K562 (cell line): ENCODE results near the gene ZFP62. TPM values are rescaled to one million over a fixed set of nuclear protein-coding genes. Genes with fewer than 3 reads are reported as not detected.
A peak's percentile ranks its signal among the peaks of the same experiment; 100 is the strongest.

Experiments used
- AFF4 ChIP-seq: sonication (generic); formaldehyde crosslinking; IDR thresholded peaks from 2 replicates; pipeline ENCODE4 v1.8.0; 2023; ENCODE audit warnings: mild to moderate bottlenecking, missing genetic modification reagents
- FOXP1 ChIP-seq: sonication (generic); formaldehyde crosslinking; IDR thresholded peaks from 2 replicates; pipeline ENCODE4 v1.8.0; 2022; ENCODE audit warnings: mild to moderate bottlenecking, missing genetic modification reagents
- MTA3 ChIP-seq: fragments of 450-650 bp; formaldehyde crosslinking; IDR thresholded peaks from 2 replicates; pipeline ENCODE4 v1.6.1; 2017; ENCODE audit warnings: mild to moderate bottlenecking, borderline replicate concordance
- NR4A1 ChIP-seq, 2 experiments: fragments of 250-450 bp in 1 of 2; fragments of 450-650 bp in 1 of 2; sonication (Bioruptor Pico) in 1 of 2; IDR thresholded peaks; 2 replicates each; pipeline versions ENCODE4 v1.4.0 to v1.6.1; 2016 to 2020; ENCODE audit warnings: mild to moderate bottlenecking in 2 of 2, missing compliant biosample characterization in 1 of 2, missing genetic modification characterization in 1 of 2, moderate library complexity in 1 of 2
- SRSF9 ChIP-seq: fragments of 200-400 bp; formaldehyde crosslinking; IDR thresholded peaks from 2 replicates; pipeline ENCODE4 v1.6.1; 2017; ENCODE audit warnings: low read depth, low read length, borderline replicate concordance
- ZNF232 ChIP-seq: sonication (generic); formaldehyde crosslinking; IDR thresholded peaks from 2 replicates; pipeline ENCODE4 v1.8.0; 2022; ENCODE audit warnings: mild to moderate bottlenecking, missing genetic modification reagents
- ZNF717 ChIP-seq: fragments of 250-450 bp; sonication (Bioruptor Pico); IDR thresholded peaks from 2 replicates; pipeline ENCODE4 v1.5.0; 2021
- polyA plus RNA-seq, 8 experiments: library from polyadenylated mRNA; depleted of rRNA in 4 of 8; stranded (reverse) in 5 of 8; unstranded in 3 of 8; fragments of >200 nt; fragmentation: Nextera tagmentation in 2 of 8; fragmentation: Illumina TruSeq in 1 of 8; extraction: Ambion mirVana in 2 of 8; extraction: Trizol in 1 of 8; gene quantifications; 2 replicates each; pipeline versions ENCODE4 v1.2.1 to v1.2.3, GENCODE V29; 2011 to 2014; ENCODE audit warnings: inconsistent platforms in 1 of 8, missing spikeins in 1 of 8
- total RNA-seq, 7 experiments: library from RNA; depleted of rRNA in 6 of 7; stranded (reverse); fragments of >200 nt in 6 of 7; fragmentation: Illumina TruSeq in 2 of 7; extraction: Trizol in 2 of 7; gene quantifications; 2 replicates each; pipeline versions ENCODE4 v1.2.1 to v1.2.3, GENCODE V29; 2011 to 2021; ENCODE audit warnings: low replicate concordance in 1 of 7
- TF ChIP-seq, protein P1 (sequence below): fragments of 250-450 bp; sonication (Bioruptor Pico); IDR thresholded peaks from 2 replicates; pipeline ENCODE4 v1.8.0; 2021; ENCODE audit warnings: mild to moderate bottlenecking, moderate library complexity
- TF ChIP-seq, protein P2 (sequence below): sonication (generic); formaldehyde crosslinking; IDR thresholded peaks from 2 replicates; pipeline ENCODE4 v1.8.0; 2022; ENCODE audit warnings: mild to moderate bottlenecking, missing genetic modification reagents
- TF ChIP-seq, protein P3 (sequence below): sonication (generic); formaldehyde crosslinking; IDR thresholded peaks from 2 replicates; pipeline ENCODE4 v1.8.0; 2023; ENCODE audit warnings: missing genetic modification reagents, mild to moderate bottlenecking, borderline replicate concordance

The ZFP62 gene
- total and polyA plus RNA-seq, 9 of the 15 experiments (the other 6 are each of a cell fraction or from before 2014, with no cell fraction given): 12.2 to 37.5 (median 25.0) TPM

GRCh38 chr5:180802325-180803180 is 58.5 kb downstream of the ZFP62 start, which contains the start of gene MGAT1 (continued):
- no peak for TF ChIP-seq SRSF9
- no peak for TF ChIP-seq ZNF232 (CRISPR knock-in tag)
- TF ChIP-seq AFF4 (CRISPR knock-in tag): no peak
- TF ChIP-seq NR4A1 (CRISPR knock-in tag; IDR thresholded peaks at IDR 0.05): 0 out of 2 replicates have a peak, but pooled peaks have one; percentile 31
- TF ChIP-seq NR4A1 (tag; IDR thresholded peaks at IDR 0.05): no peak
- TF ChIP-seq, protein P1, sequence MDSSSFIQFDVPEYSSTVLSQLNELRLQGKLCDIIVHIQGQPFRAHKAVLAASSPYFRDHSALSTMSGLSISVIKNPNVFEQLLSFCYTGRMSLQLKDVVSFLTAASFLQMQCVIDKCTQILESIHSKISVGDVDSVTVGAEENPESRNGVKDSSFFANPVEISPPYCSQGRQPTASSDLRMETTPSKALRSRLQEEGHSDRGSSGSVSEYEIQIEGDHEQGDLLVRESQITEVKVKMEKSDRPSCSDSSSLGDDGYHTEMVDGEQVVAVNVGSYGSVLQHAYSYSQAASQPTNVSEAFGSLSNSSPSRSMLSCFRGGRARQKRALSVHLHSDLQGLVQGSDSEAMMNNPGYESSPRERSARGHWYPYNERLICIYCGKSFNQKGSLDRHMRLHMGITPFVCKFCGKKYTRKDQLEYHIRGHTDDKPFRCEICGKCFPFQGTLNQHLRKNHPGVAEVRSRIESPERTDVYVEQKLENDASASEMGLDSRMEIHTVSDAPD: no peak
- TF ChIP-seq MTA3: peak; percentile 62; the same call in 1 of the 2 replicates
- no peak for TF ChIP-seq ZNF717 (CRISPR knock-in tag)
- TF ChIP-seq, protein P2, sequence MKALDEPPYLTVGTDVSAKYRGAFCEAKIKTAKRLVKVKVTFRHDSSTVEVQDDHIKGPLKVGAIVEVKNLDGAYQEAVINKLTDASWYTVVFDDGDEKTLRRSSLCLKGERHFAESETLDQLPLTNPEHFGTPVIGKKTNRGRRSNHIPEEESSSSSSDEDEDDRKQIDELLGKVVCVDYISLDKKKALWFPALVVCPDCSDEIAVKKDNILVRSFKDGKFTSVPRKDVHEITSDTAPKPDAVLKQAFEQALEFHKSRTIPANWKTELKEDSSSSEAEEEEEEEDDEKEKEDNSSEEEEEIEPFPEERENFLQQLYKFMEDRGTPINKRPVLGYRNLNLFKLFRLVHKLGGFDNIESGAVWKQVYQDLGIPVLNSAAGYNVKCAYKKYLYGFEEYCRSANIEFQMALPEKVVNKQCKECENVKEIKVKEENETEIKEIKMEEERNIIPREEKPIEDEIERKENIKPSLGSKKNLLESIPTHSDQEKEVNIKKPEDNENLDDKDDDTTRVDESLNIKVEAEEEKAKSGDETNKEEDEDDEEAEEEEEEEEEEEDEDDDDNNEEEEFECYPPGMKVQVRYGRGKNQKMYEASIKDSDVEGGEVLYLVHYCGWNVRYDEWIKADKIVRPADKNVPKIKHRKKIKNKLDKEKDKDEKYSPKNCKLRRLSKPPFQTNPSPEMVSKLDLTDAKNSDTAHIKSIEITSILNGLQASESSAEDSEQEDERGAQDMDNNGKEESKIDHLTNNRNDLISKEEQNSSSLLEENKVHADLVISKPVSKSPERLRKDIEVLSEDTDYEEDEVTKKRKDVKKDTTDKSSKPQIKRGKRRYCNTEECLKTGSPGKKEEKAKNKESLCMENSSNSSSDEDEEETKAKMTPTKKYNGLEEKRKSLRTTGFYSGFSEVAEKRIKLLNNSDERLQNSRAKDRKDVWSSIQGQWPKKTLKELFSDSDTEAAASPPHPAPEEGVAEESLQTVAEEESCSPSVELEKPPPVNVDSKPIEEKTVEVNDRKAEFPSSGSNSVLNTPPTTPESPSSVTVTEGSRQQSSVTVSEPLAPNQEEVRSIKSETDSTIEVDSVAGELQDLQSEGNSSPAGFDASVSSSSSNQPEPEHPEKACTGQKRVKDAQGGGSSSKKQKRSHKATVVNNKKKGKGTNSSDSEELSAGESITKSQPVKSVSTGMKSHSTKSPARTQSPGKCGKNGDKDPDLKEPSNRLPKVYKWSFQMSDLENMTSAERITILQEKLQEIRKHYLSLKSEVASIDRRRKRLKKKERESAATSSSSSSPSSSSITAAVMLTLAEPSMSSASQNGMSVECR: peak; percentile 96
- TF ChIP-seq FOXP1 (CRISPR knock-in tag): no peak; the same call in 1 of the 2 replicates
- TF ChIP-seq, protein P3, sequence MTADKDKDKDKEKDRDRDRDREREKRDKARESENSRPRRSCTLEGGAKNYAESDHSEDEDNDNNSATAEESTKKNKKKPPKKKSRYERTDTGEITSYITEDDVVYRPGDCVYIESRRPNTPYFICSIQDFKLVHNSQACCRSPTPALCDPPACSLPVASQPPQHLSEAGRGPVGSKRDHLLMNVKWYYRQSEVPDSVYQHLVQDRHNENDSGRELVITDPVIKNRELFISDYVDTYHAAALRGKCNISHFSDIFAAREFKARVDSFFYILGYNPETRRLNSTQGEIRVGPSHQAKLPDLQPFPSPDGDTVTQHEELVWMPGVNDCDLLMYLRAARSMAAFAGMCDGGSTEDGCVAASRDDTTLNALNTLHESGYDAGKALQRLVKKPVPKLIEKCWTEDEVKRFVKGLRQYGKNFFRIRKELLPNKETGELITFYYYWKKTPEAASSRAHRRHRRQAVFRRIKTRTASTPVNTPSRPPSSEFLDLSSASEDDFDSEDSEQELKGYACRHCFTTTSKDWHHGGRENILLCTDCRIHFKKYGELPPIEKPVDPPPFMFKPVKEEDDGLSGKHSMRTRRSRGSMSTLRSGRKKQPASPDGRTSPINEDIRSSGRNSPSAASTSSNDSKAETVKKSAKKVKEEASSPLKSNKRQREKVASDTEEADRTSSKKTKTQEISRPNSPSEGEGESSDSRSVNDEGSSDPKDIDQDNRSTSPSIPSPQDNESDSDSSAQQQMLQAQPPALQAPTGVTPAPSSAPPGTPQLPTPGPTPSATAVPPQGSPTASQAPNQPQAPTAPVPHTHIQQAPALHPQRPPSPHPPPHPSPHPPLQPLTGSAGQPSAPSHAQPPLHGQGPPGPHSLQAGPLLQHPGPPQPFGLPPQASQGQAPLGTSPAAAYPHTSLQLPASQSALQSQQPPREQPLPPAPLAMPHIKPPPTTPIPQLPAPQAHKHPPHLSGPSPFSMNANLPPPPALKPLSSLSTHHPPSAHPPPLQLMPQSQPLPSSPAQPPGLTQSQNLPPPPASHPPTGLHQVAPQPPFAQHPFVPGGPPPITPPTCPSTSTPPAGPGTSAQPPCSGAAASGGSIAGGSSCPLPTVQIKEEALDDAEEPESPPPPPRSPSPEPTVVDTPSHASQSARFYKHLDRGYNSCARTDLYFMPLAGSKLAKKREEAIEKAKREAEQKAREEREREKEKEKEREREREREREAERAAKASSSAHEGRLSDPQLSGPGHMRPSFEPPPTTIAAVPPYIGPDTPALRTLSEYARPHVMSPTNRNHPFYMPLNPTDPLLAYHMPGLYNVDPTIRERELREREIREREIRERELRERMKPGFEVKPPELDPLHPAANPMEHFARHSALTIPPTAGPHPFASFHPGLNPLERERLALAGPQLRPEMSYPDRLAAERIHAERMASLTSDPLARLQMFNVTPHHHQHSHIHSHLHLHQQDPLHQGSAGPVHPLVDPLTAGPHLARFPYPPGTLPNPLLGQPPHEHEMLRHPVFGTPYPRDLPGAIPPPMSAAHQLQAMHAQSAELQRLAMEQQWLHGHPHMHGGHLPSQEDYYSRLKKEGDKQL (CRISPR knock-in tag): no peak
